NK-92 treated with Interleukin-12 subunit alpha and Interleukin-12 subunit beta, amount 100 ng/mL, for 24 hours (cell line): ENCODE measurements around the gene PHF12.

Experiments used
- DNase-seq: peaks from one replicate; lab custom pipeline; 2025; lab: John Stamatoyannopoulos, UW

Gene PHF12

DNA sequence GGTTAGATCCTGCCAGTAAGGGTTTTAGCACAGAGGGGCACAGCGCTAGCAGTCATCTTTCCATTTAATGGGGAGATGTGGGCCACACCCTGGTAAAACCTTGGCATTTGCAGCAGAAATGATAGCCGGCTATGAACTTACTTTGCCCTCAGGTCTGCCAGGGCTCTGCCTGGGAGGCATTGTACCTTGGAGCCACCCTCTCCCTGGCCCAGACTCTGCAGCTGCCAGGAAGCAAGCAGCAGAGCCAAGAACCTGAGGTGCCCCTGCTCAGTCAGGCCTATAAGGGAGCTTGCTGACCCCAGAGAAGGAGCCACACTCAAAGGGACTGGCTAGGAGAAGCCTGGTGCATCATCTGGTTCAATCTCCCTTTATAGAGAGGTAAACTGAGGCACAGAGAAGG lies 23.7 kb upstream of the PHF12 start:
- no peak for DNase-seq

- no peak for DNase-seq
Observed at GRCh38 chr17:28974451-28974850, 23.1 kb upstream of the PHF12 start.

DNA sequence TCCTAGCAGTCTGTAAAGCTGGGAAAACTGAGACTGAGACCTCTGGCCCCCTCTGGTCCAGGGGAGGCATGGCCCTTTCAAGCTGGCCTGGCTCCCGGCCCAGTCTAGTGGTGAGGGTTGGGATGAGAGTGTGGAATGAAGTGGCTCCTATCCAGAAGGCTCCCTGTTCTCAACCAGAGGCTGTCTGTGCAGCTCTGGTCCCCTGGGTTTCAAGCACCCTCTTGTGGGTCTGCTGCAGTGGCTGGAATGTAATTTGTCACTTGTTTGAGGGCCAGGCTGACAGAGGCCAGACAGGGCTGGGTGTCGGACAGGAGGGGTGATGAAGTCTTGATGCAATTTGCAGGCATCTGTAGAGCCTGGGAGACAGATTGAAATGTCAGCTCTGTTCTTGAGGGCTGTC lies 22.1 kb upstream of the PHF12 start:
- DNase-seq, result no peak

DNA sequence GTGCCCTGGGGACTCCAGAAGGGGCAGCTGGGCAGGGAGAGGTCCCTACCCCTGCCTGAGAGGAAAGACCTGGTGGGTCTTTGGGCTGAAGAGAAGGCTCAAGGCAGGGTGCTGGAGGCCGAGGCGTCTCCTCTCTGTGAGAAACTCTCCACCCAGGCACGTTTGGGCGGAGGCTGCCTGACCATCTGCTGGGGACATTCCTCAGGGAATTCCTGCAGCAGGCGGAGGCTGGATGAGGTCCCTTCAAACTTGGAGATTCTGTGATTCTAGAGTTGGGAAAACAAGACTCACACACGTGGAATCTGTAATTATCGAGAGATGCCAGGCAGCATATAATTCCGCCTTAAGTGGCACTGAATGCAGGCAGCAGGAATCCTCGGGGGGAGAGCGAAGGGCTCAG lies 21.1 kb upstream of the PHF12 start:
- no peak for DNase-seq

DNA sequence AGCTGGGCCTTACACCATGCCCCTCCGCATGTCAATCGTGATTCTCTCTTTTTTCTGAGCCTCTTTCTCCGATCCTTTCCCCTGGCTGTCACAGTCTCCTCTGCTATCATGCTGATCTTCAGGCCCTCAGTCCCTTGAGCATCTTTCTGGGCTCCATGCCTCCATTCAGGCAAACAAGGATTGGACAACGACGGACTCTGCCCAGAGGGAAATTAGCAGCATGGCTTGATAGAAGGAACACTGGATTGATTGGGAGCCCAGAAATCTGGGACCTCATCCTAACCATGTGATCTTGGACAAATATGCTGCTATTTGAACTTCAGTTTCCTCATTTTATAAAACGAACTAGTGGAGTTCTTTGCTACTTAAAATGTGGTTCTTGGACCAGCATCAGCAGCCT lies 19.6 kb upstream of the PHF12 start:
- no peak for DNase-seq

GRCh38 chr17:28969706-28970393 lies 18.5 kb upstream of the PHF12 start:
- no peak for DNase-seq

DNA sequence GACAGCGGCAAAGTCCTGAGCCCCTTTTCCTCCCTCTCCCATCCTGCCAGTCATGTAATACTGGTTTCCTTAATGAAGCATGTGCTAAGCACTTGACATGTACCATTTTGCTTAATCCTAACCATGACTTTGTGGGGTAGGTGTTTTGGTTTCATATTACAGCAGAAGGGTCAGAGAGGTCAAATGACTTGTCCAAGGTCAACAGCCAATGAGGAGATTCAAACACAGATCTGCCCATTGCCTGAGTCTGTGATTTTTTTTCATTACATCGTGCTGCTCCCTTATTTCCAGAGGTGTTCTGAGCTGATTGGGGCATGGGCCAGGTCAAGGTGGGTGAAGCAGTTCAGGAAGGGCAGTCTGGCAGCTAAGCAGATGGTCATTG lies 17.6 kb upstream of the PHF12 start:
- no peak for DNase-seq

DNA sequence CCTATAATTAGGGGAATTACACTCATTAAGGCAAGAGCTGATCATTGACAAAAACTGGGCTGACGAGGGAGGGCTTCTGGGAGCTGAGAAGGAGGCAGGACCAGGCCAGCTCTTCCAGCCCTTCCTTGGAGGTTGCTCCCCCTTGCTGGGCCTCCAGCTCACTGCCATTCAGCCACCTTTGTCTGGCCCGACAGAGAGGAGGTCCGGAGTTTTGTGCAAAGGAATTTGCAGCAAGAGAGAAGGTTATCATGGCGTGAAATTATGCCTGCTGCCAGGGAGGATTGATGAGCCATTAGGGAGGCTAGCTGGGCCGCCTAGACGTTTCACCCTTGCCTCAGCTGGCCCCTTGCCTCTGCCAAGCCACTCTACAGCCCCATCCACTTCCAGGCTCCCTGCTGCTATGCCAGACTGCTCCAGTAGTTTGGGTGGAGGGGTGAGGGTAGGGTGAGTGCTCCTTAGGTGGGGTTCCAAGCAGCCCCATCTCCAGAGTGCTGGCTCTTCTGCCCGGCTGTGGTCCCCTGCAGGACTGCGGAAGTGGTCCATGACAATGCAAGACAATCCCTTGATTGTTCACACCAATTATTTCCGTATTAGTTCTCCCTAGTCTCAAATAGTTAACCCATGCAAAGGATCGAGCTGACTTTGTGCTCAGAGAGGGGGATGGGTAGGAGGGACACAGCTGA lies 17.1 kb upstream of the PHF12 start:
- DNase-seq, result no peak

- DNase-seq, result no peak
Observed at GRCh38 chr17:28967221-28968135, 16.2 kb upstream of the PHF12 start.

DNA sequence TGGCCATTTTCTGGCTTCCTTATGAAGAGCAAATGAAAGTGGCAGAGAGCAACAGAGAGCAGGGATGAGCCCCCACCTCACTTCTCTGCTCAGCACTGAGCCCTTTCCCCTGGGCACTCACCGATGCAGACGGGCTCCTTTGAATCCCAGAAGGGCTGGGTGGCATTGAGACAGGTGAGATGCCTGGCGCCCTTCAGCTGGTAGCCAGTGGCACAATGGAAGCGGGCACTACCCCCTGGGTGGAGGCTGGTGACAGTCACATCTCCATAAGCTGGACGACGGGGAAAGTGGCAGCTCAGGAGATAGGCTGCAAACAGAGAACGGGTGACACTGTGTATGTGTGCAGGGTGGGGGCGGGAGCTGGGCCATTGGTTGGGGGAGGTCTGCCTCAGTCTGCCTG lies 12.5 kb upstream of the PHF12 start:
- no peak for DNase-seq

DNA sequence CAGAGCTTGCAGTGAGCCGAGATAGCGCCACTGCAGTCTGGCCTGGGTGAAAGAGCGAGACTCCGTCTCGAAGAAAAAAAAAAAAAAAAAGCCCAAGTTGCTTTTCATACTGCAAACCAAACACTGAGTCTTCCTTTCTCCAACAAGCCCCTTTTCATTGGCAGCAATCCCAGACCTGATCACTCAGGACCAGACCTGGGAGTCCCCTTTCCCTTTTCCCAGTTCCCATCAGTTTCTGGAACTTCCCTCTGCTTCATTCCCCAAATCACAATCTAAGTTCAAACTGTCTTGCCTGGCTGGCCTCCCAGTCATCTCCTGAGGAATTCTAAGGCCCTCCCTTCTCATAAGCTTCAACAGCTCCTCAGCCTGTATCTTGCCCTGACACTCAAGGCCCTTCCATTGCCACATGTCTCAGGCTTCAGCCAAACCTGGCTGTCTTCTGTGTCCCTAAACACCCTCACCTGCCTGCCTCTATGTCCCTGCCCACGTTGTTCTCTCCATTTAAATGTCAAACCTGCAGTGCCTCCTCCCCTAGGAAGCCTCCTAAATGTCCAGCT lies 11.8 kb upstream of the PHF12 start:
- DNase-seq, result no peak

DNA sequence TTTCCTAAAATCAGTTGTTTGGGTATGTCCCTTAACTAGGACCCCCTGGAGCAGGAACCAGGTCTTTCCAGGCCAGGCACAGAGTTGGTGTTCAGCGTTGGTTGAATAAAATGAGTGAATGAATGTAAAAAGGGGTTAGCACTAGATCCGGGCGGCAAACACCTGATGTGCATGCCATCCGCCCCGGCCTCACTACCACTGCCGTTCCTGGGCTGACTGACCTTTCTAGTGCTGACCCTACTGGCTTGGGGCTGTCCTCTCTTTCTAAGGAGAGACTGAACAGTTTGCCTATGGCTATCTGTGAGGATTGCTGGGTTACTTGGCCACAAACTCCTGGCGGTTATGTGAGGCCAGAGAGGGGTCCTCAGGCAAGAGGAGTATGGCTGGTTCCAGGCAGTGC lies 10.1 kb upstream of the PHF12 start:
- DNase-seq, result no peak

- DNase-seq, result no peak
Observed at GRCh38 chr17:28960256-28961061, 9.1 kb upstream of the PHF12 start.

- no peak for DNase-seq
Observed at GRCh38 chr17:28959471-28959871, 8.2 kb upstream of the PHF12 start.

- DNase-seq, result no peak
Observed at GRCh38 chr17:28958820-28959455, 7.6 kb upstream of the PHF12 start.

DNA sequence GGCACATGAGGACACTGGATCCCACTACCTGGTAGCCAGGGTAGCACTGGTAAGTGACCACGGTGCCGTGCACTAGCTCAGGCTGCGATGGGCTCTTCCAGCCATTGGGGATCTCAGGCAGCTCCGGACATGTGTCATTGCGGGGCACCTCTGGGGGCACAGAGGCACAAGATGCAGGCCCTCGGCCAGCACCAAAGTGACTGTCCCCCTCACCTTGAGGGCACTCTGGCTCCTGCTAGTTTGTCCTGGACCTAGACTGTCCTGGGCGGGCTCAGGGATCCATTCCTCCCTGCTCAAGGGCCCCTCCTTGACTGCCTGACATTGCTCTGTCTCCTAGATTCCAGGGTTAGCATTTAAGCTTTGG lies 6.7 kb upstream of the PHF12 start:
- DNase-seq, result no peak

GRCh38 chr17:28957277-28957991 lies 6.1 kb upstream of the PHF12 start:
- DNase-seq, result no peak

DNA sequence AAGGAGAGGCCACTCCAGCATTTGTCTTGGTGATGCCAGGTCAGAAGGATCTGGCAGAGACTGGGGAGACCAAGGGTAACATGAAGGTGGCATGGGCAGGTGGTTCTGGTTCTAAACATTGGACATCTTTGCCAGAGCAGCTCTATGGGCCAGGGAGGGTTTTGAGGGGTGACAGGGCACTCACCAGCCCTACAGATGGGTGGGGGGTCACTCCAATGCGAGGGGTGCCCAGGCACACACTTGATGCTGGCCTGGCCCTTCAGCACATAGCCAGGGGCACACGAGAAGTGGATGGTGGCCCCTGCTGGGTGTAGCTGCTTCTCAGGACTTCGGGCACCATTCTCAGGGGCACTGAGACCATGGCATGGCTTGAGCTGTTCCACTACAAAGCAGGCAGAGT lies 5.5 kb upstream of the PHF12 start:
- no peak for DNase-seq

DNA sequence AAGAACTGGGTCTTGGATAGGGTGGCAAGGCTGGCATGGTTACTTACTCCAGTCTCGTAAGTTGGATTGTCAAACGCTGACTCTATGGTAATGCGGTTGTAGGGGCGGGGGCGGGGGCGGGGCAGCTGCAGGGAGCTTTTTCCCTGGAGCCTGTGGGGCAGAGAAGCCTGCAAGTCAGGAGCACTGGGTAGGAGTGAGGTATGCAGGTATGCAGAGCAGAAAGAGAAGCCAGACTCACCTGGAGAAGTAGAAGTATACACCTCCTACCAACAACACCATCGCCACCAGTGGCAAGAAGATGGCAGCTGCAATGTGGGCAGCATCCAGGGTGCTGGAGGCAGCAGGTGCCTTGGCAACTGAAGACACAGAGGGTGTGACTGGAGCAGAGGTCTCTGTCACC lies 4.8 kb upstream of the PHF12 start:
- no peak for DNase-seq

DNA sequence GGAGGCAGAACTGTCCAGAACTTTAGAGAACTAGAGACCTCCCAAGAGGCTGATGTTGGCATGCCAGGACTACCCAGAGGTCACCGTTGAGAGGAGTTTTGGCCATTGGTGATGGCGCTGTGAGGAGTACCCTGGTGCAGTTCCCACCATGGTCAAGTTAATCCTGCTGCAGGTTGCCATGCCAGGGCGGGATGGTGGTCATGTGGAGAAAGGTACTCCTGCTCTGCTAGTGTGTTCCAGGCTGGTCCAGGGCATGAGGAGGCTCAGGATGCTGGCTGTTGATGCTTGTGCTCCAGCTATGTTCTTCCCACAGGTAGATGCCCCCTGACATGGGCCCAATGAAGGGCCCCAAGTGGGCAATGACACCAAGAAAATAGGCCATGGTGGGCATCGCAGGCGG lies 4.1 kb upstream of the PHF12 start:
- DNase-seq, result no peak

- no peak for DNase-seq
Observed at GRCh38 chr17:28954886-28955285, 3.6 kb upstream of the PHF12 start.
